HG02610 (cell line): ENCODE results near the gene EID3.
A peak's percentile ranks its signal among the peaks of the same experiment; 100 is the strongest.
"Not testable (repeated sequence)": the region's sequence is repeated elsewhere in the genome, so short reads cannot be mapped to it uniquely, and the experiment has no call there.

Source experiments
- ATAC-seq: cut with Tn5 transposase; IDR thresholded peaks from one replicate; pipeline ENCODE4 v1.9.1; 2021; ENCODE audit warnings: mild to moderate bottlenecking, moderate library complexity; ENCODE audit not compliant: unreplicated experiment

Gene EID3

DNA sequence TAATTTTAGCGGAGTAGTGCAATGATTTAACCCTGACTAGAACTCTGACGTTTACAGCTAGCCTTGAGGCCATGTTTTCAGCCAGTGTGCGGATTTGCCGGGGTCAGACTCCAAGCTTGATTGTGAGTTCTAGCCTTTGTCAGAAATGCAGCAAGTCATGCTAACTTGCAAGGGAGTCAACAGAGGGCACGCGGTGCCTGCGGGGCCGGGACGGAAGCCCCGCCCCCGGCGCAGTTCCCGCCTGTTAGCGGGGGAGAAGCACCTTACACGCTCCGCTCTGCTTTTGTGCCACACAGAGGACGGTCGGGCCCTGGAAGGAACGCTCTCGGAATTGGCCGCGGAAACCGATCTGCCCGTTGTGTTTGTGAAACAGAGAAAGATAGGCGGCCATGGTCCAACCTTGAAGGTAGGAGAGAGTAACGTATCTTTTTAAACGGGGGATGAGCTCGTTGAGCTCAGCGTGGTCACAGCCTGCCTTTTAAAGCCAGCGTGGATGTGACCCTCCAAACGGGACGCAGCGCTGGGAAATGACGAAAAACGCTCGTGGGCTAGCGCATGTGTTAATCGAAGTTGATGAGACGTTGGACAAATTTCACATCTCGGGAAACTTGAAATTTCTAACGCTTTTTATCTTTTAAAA is 14.8 kb upstream of the EID3 start:
- ATAC-seq = peak; percentile 55

DNA sequence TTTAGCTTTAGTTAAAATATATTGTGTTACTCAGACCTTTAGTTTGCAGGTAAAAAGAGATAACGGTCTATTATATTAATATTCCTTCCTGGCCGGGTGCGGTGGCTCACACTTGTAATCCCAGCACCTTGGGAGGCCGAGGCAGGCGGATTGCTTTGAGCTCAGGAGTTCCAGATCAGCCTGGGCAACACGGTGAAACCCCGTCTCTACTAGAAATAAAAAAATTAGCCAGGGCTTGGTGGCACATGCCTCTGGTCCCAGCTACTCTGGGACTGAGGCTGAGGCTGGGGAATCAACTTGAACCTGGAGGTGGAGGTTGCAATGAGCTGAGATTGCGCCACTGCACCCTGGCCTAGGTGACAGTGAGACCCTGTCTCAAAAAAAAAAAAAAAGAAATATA is 13.2 kb upstream of the EID3 start:
- ATAC-seq = no peak

- no peak for ATAC-seq
These were observed 12.7 kb upstream of the EID3 start for GRCh38 chr12:104290855-104291254.

DNA sequence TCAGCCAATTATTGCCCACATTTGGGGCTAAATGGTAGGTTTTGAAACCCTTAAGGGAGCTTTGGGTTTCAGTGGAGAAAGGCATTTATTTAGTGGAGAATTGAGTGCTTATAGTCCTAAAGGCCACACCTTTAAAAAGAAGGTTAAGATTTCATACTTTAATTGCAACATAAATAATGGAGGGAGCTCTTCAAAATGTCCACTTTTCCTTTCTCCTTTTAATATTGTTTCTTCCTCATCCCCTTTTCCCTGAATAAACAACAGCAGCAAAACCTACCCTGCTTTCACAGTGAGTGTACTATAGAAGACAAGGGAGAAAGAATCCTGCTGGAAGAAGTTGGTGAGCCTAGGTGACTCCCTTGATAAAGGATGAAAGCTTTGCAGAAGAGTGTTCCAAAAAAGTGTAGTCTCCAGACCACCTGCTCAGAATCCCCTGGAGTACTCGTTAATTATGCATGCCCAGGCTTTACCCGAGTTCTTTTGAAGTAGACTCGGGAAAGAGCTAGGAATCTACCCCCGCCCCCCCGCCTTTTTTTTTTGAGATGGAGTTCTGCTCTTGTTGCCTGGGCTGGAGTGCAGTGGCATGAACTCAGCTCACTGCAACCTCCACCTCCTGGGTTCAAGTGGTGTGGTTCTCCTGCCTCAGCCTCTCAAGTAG is 11.5 kb upstream of the EID3 start:
- no peak for ATAC-seq

DNA sequence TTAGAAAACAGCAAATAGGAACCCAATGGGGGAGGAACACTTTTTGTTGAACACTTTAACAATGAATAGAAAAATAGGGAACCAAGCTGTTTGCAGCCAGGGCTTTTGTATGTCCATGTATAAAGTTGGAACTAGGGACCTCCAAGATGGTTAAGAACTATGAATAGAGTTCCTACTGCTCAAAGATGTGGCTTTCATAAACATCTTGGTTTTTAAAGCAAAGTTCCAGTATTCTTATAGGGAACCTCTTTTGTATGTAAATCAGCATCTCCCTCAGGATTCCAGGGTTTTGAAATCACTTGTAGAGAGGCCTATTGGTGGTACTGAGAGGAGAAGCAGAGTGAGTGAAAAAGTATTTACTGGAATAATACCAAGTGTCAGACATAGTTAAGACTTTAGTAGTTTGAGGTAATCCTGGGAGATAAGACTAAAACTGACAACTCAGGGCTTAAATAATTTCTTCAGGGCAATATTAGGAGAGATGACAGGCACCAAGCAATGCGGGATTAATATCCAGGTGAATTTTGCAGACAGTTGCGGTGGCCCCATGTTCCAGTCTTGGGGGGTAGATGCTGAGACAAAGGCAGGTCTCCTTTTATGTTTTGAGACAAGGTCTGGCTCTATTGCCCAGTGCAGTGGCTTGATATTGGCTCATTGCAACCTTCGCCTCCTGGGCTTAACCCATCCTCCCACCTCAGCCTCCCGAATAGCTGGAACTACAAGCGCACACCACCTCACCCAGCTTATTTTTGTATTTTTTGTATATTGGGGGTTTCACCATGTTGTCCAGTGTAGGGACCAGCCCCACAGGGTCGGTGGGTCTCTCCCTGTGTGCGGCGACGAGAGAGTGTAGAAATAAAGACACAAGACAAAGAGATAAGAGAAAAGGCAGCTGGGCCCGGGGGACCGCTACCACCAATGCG is 10.4 kb upstream of the EID3 start:
- no peak for ATAC-seq

GRCh38 chr12:104294158-104294859 is 9.2 kb upstream of the EID3 start:
- ATAC-seq = not testable (repeated sequence)

DNA sequence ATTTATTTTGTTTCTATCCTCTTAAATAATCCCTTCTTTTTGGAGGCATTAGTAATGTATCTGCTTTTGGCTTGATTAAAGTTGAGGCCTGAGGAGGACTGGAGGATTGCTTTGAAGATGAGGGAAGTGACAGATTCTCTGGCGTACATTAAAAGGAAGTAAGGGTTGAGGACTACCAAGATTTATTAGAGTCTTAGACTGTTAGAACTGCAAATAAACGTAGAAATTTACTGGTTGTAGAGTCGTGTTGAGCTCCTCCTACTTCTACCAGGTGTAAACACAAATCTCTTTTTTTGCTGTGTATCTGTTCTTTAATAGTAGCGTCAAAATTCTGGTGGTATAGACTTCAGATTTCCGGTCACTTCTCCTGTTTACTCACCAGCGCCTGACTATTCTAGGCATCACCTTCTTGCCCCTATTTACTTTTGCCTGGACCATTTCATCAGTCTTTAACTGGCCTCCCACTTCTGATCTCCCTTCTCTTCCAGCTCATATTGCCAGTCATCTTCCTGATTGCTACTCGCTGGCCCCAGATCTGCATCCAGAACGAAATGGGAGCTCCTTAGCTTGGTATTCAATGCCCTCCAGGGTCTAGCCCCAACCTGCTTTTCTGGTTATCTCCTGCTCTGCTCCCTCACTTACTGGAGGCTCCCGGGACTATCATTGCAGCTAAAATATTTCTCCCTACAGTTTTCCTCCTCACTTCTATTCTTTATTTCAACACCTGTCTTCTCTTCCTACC is 8.4 kb upstream of the EID3 start:
- ATAC-seq = no peak

- no peak for ATAC-seq
These were observed 7.6 kb upstream of the EID3 start for GRCh38 chr12:104295954-104296353.

DNA sequence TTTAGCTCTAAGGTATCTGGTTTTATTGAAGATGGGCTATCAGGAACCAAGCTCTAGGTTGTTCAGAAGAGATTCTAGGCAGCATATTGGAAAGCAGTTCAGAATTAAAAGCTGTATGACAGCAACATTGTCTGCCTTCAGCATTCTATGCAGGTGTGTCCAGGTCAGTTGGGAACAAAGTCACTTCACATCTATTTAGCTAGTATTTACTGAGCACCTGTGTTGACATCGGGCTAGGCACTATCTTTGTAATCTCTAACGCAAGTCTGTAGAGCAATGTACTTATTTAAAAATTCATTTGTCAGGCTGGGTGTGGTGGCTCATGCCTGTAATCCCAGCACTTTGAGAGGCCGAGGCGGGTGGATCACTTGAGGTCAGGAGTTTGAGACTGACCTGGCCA is 6.8 kb upstream of the EID3 start:
- no peak for ATAC-seq

DNA sequence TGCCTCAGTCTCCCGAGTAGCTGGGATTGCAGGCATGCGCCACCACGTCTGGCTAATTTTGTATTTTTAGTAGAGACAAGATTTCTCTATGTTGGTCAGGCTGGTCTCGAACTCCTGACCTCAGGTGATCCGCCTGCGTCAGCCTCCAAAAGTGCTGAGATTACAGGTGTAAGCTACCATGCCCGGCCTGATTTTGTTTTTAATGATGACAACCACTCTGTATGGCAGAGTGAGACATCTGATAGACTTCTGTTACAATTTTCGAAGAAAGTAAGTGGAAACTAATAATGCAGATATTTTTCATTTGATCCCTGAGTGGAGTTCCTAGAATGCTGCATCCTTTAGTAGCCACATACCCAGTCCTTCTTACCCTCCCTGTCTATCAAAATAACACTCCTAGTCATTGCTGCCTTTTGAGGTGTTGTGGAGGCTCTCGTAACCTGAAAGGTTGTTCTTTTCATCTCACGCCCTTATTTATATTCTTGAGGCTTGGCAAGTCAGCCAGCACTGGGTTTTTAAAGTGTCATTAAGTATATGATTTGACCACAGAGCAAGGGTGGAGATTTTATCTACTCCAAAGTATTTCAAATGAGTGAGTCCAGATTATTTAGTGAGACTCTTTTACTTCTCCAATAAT is 5.9 kb upstream of the EID3 start:
- ATAC-seq = no peak

DNA sequence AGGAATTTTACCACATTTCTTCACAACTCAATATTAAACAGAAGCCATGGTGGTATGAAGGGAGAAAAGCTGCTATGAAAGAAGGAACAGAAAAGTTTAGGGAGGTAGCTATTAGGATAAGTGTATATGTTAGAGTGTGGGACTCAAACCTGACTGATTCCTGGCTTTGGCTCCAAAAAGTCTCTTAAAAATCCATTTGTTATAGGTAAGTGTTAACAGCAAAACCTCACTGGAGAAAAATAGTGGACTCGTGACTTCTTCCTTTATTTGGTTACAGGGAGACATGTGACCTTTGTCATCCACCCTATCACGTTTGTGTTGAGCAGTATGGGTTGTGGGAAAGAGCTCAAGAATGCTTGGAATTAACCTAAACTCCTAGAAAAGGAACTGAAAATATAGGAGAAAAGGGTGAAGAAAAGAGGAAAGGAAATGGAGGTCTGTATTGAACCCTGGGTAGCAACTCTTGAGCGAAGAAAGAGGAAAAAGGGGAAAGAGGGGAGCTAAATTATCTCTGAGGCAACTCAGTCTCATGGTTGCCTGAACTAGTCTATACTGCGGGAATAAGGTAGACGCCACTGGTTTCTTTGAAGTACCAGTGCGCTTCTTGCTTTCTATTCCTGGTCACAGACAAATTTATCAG is 3.6 kb upstream of the EID3 start:
- no peak for ATAC-seq

- ATAC-seq = no peak
These were observed 896 bp downstream of the EID3 start for GRCh38 chr12:104304261-104305009.

- ATAC-seq = no peak
These were observed 1.8 kb downstream of the EID3 start for GRCh38 chr12:104305349-104305748.

GRCh38 chr12:104306376-104306775 is 2.8 kb downstream of the EID3 start:
- ATAC-seq = no peak

- no peak for ATAC-seq
These were observed 3.6 kb downstream of the EID3 start for GRCh38 chr12:104306943-104307654.

GRCh38 chr12:104307655-104308000 is 4.1 kb downstream of the EID3 start:
- ATAC-seq = no peak

DNA sequence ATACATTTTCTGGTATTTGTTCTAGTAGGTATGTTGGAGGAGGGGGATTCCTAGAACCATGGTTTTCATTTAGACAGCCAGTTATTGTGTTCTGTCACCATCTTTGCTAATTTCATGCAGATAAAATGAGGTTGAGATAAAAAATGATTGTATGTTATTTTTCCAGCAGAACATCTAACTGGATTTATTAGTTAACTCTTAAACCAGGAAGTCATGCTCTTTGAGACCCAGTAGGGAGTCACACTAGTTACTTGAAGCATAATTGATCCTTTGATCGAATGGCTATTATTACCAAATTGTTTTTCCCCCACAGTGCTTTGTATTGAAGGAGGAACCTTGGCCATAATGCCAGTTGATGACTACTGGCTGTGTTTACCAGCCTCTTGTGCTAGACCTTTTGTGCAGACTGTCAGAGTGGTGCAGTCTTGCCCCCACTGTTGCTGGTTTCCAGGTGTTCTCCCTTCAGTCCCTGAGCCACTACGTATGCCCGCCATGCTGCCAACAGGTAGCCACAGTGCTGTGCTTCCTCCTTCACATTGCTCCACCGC is 6.0 kb downstream of the EID3 start:
- no peak for ATAC-seq
